ENCODE data around the gene AFP.

The AFP gene

DNA sequence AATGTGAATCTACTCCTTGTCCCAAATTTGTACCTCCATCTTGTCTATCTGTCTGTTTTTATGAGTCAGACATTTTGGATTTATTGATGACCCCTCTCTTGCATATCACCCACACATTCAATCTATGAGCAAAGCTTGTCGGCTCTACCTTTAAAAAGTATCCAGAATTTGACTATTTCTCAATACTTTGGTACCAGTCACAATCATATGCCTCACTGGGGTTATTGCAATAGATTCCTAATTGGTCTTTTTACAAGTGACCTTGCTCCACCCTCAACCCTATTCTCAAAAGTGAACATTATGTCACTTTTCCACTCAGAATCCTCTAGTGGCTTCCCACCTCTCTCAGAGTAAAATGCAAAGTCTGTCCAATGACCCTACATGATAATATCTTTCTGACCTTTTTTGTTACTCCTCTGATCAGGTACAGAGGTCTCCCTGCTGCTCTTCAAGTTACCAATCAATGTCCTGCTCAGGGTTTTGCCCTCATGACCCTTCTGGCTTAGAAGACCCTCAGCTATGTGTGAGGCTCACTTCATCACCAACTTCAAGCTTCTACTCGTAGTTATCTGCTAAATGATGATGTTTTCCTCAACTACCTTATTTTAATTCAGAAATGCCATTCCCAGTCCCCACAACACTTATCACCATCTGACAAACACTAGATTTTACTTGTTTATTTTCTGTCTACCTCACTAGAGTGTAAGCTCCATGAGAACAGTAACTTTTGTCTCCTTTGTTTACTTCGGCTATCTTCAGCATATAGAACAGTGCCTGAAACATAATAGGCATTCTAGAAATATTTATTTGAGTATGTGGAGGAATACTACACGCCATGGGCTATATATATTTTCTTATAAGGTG is 22.4 kb downstream of the AFP start:
- DNase-seq (ENCODE audit: low read depth in 2 of 2): no peak

DNA sequence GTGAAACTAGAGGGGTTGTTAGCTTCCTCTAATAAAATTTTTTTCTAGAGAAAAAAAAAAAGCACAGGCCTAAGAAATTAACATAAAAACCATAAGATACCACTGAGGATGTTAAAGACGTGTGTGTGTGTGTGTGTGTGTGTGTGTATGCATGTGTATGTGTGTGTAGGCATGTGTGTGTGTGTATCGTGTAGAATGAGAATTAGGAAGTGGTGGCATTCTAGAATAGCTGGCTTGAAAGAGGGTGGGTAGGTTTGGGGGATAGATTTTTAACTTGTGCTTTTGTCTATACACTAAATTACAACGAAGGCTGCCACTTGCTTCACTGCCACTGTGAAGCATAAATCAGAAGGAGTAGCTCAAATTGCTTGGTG is 23.0 kb downstream of the AFP start:
- no peak for DNase-seq (ENCODE audit: low read depth in 2 of 2)

DNA sequence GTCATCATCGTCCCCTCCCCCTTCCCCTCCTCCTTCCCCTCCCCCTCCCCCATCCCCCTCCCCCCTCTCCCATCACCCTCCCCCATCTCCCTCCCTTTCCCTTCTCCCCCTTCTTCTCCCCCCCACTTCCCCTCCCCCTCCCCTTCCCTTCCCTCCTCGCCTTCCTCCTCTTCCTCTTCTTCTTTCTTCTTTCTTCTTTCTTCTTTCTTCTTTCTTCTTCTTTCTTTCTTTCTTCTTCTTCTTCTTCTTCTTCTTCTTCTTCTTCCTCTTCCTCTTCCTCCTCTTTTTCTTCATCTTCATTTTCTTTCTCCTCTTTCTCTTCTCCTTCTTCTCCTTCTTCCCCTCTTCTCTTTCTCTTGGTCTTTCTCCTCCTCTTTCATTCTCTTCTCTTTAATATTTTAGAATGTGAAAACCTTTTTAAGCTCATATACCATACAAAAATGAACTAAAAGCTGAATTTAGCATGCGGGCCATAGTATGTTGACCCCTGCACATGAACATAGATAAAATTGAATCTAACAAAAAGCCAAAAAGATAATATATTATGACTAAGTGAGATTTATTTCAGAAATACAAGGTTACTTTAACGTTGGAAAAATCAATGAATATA is 25.0 kb downstream of the AFP start:
- no peak for DNase-seq (ENCODE audit: low read depth in 2 of 2)

DNA sequence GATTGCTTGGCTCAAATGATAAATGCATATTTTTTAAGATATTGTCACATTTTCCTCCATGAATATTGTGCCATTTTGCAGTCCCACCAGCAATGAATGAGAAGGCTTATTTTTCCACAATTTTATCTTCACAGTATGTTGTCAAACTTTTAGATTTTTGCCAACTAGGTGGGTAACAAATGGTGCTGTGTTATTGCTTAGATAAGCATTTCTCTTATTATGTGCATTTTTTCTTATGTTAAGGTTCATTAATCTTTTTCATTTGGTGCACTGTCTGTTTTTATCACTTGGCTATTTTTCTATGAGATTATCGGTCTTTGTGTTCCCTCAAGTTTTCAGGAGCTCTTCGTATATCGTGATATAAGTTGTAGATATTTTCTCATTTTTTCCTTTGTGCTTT is 32.1 kb downstream of the AFP start:
- no peak for DNase-seq (ENCODE audit: low read depth in 2 of 2)

DNA sequence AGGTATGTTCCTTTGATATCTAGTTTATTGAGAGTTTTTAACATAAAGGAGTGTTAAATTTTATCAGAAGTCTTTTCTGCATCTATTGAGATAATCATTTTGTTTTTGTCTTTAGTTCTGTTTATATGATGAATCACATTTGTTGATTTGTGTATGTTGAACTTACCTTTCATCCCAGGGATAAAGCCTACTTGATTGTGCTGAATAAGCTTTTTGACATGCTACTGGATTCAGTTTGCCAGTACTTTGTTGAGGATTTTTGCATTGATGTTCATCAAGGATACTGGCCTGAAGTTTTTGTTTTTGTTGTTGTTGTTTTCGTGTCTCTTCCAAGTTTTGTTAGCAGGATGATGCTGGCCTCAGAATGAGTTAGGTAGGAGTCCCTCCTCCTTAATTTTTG is 34.7 kb downstream of the AFP start:
- DNase-seq (ENCODE audit: low read depth in 2 of 2): no peak

DNA sequence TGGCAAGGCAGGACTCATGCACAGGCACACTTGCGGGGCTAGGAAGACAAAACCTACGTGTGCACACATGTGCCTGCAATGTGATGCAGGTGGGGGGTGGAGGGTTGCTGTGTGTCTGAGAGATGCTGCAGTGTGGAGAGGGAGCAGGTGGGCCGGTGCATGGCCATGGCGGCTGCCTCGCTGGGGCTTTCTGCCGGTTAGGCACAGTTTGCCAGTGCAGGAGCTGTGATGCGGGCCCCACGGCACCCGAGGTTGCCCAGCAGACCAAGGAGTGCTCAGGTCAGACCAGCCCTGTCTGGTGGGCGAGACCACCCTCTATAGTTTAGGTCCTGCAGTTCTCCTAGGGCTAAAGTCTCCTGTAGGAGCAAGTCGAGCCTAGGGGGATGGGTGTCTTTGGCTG is 41.2 kb downstream of the AFP start:
- no peak for DNase-seq (ENCODE audit: low read depth in 2 of 2)

DNA sequence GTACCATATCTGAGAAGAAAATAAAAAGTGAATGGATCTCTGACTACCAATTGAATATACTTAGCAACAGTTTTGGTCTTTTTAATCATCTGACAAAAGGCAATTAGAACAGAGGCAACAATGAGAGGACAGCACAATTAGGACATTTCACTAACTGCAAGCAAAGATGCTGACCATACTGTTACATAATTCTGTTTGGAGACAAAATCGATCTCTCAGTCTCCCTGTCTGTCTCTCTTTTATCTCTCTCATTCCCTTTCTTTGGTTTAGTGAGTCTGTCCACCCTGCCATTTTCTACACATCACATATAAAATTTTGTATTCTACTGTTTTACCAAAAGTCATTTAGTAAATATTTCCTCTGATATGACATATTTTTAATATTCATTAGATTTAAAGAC is 43.3 kb downstream of the AFP start:
- DNase-seq (ENCODE audit: low read depth in 2 of 2): no peak

DNA sequence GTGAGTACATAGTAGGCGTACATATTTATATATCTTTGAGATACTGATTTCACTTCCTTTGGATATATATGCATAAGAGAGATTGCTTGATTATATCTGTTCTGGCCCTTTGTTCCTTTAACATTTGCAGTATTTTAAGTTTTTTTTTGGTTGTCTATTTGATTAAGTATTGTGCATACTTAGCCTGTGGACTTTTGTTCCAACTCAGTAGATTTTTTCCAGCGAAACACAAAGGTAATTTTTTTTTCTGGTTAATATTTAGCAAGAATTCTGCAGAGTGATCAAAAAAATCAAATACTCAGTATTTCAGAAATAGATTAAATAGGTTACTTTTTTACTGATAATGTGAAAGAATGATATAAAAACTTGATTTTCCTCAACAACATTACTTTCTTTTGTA is 45.3 kb downstream of the AFP start, which contains the start of gene AFM:
Gene AFM (plus strand): TSS at position 388 of the 400 bp plus-strand sequence. CDS start 31 bp downstream, outside the sequence.
- no peak for DNase-seq (ENCODE audit: low read depth in 2 of 2)

DNA sequence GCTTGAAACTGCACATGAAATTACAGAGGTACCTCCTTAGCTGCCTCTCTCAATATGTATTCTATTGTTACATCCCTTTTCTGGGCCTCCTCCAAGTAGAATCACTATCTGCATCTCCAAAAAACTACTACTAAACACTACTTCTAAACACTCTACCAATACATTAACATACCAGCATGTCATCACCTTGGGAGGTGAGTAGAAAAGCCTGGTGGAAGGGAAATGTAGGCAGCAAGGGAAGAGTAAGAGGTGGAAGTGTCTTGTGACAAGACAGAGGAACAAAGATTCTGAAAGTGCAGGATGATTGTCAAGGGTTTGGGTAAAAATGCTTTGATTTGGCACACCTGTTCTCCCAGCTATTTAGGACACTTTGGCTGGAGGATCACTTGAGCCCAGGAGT is 49.1 kb downstream of the AFP start:
- no peak for DNase-seq (ENCODE audit: low read depth in 2 of 2)

DNA sequence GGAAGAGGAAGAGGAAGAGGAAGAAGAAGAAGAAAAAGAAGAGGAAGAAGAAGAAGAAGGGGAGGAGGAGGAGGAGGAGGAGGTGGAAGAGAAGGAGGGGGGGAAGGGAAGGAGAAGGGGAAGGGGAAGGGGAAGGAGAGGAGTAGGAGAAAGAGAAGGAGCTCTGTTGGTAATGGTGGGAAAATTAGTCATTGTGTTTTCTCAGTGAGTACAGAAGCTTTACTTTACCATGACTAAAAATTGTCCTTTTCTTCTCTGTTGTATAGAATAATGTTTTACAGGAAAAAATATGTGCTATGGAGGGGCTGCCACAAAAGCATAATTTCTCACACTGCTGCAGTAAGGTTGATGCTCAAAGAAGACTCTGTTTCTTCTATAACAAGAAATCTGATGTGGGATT is 49.6 kb downstream of the AFP start:
- no peak for DNase-seq (ENCODE audit: low read depth in 2 of 2)

DNA sequence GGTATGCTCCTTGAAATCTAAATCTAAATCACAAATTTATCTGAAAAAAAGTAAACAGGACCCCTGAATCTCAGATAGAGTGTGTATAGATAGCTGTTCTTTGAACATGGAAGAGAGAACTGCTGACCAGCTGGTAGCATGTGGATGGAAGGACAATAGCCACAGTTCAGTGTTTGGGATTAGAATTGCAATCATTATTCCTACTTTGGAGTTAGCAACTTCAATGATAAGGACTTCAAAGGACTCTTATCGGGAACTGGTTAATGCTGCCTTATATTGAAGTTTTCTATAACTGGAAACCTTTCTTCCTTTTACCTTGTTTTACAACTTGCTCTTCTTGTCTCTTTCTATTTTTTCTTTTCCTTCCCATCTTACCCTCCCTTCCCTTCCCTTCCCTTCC is 50.5 kb downstream of the AFP start:
- no peak for DNase-seq (ENCODE audit: low read depth in 2 of 2)

DNA sequence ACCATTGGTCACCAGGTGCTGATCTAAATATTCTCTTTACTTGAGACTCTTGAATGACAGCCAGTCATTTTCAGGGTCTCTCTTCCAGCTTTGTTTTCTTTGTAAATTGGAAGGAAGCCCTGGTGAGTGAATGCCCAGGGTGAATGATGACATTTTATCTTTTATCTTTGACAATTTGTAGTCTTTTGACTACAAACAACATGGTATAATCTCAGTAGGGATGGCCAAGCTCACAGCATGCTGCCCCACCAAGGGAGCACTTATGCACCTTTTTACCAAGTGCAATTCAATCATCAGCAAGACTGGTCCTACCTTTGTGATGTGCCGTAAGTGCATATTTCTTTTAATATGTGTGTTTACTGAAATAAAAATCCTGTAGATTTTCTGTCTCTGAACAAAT is 51.2 kb downstream of the AFP start:
- DNase-seq (ENCODE audit: low read depth in 2 of 2): no peak

DNA sequence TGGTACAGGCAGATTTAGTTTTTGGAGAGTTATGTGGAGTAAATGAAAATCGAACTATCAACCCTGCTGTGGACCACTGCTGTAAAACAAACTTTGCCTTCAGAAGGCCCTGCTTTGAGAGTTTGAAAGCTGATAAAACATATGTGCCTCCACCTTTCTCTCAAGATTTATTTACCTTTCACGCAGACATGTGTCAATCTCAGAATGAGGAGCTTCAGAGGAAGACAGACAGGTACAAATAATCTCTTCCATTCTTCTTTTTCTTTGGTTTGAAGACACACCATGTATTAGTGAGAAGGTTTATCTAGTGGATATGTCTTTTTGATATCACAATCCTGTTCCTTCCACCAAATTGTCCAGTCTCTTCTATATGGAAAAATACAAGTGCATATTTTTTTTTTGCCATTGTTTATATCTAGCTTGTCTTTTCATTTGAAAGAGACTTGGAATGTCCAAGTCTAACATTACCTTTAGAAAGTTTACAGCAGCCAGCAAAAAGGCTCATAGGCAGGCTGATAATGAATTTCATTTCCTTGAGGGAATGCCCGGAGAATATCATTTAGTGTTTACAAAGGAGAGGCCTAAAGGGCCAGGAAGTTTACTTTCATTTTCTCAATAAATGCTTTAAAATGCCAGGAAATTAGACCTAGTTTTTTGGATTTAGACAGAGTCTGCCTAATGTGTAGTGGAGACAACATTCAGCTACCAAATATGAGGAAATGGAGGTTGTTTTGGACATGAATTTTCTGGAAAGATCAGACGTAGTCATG is 64.2 kb downstream of the AFP start:
- DNase-seq (ENCODE audit: low read depth in 2 of 2): no peak

DNA sequence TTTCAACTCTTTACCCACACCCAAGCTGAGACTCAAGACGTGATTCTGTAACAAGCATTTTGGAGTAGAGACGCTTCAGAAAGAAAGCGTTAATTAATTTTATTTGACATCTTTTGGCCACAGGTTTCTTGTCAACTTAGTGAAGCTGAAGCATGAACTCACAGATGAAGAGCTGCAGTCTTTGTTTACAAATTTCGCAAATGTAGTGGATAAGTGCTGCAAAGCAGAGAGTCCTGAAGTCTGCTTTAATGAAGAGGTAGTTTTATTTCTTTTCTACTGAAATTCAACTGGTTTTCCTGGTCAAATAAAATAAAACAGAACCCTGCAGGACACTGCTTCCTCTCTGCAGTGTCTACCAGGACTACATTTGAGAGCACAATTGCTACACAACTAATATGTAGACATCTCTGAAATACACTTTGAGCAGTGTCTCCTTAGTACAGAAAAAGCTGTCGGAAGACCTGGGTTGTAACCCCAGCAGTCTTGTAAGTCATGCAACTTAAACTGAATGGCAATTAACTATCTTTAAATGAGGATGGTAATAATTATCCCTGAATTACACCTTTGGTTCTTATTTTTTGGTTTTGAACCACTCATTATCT is 65.7 kb downstream of the AFP start:
- no peak for DNase-seq (ENCODE audit: low read depth in 2 of 2)

DNA sequence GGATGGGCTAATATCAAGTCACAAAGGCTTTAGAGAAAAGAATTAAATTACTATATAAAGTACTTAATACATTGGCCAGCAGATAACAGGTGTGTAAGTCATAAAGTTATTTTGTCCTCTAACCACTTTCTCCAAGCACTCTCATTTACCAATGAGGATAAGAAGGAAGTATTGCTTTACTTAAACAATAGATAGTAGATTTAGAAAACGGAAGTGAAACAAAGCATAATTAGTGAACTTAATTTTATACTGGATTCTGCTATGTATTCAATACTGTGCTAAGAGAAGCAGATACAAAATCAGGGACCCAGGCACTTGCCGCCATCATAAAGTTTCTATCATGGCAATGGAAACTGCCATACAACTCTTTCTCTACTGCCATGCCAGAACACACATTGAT is 69.5 kb downstream of the AFP start:
- DNase-seq (ENCODE audit: low read depth in 2 of 2): no peak

All from stimulated activated CD4-positive, alpha-beta T cell treated with anti-CD3 and anti-CD28 coated beads, Interleukin-15, amount 100 ng/mL, for 48 hours (primary cell).